ENCODE measurements around the gene OTULIN. TPM values are rescaled to one million over a fixed set of nuclear protein-coding genes. Genes with fewer than 3 reads are reported as not detected.
A peak's percentile ranks its signal among the peaks of the same experiment; 100 is the strongest.

OTULIN gene
- total RNA-seq, 2 donors from 2014 or later = 19.7 to 37.6 TPM

DNA sequence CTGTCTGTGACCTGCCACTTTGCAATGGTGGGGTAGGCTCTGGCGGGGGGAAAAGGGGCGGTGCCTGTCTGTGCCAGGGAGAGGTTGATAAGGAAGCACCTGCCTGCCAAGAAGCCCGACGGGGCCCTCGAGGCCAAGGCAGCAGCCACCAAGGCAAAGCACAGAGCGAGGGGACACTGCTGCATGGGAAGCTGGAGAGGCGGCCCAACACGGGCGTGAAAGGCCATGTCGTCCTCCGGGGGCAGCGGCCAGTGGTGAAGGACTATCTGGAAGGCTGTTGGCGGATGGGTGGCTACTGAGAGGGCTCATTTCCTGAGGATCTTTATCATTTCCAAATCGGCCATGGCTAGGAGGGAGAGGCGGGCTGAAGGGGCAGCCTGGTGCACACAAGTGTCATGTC lies 66.4 kb downstream of the OTULIN start:
- Histone ChIP-seq H3K4me1 (peaks cover 5% of the 10 kb centered on the region), H3K27ac (no peak overlapping the region), H3K9me3 (no peaks in the 10 kb centered on the region), H3K4me3 (no peak overlapping the region), H3K27me3 (no peaks in the 10 kb centered on the region), H3K36me3 (replicated peaks in 1 of 2; ENCODE audit: insufficient read depth in 1 of 2, low read depth in 2 of 2) (no peaks in the 10 kb centered on the region)
- no peak for TF ChIP-seq POLR2A (IDR thresholded peaks at IDR 0.05)
- TF ChIP-seq, protein P1, sequence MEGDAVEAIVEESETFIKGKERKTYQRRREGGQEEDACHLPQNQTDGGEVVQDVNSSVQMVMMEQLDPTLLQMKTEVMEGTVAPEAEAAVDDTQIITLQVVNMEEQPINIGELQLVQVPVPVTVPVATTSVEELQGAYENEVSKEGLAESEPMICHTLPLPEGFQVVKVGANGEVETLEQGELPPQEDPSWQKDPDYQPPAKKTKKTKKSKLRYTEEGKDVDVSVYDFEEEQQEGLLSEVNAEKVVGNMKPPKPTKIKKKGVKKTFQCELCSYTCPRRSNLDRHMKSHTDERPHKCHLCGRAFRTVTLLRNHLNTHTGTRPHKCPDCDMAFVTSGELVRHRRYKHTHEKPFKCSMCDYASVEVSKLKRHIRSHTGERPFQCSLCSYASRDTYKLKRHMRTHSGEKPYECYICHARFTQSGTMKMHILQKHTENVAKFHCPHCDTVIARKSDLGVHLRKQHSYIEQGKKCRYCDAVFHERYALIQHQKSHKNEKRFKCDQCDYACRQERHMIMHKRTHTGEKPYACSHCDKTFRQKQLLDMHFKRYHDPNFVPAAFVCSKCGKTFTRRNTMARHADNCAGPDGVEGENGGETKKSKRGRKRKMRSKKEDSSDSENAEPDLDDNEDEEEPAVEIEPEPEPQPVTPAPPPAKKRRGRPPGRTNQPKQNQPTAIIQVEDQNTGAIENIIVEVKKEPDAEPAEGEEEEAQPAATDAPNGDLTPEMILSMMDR (IDR thresholded peaks at IDR 0.05) = no peak
- no peak for ATAC-seq
- intact Hi-C loops (cut with DNase I) = loop anchor here (5.0 kb wide), 1 partner anchor 271 kb away; no protein-coding TSS in a partner anchor
- 73 to 75% methylated on average over 15 of the region's 15 CpGs for WGBS, 2 donors
- DNase-seq = no peak

GRCh38 chr5:14732991-14733390 lies 68.5 kb downstream of the OTULIN start:
- intact Hi-C loops (cut with DNase I) = loop anchor here (5.0 kb wide), 1 partner anchor 269 kb away; no protein-coding TSS in a partner anchor
- no peaks in the 10 kb centered on the region for H3K4me1 ChIP-seq
- WGBS, 2 donors = 90 to 93% methylated on average over 6 of the region's 6 CpGs
- H3K9me3 ChIP-seq = no peaks in the 10 kb centered on the region
- H3K27me3 ChIP-seq = no peaks in the 10 kb centered on the region
- H3K27ac ChIP-seq = no peak overlapping the region
- no peak overlapping the region for H3K4me3 ChIP-seq
- DNase-seq (no peak), ATAC-seq (no peak)
- no peak for TF ChIP-seq POLR2A (IDR thresholded peaks at IDR 0.05)
- TF ChIP-seq, protein P1 (IDR thresholded peaks at IDR 0.05) = no peak
- H3K36me3 ChIP-seq (replicated peaks in 1 of 2; ENCODE audit: insufficient read depth in 1 of 2, low read depth in 2 of 2) = no peaks in the 10 kb centered on the region

DNA sequence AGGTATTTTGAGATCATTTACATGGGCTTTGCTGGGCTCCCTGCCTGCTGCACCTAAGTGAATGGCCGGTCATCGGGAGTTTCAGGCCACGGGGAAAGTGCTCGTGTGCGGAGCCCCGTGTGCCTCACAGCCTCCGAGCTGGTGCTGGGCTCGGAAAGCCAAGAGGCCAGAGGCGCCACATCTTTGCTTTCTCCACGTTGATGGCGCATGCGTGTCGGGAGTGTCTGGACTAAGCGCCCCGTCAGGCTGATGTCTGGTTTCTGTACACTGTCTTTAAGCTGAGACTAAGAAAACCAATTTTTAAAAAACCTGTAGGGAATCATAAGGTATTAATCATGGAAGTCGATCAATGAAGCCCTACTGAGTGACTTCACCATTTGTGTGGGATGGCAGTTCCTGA lies 69.1 kb downstream of the OTULIN start:
- no peak overlapping the region for H3K4me3 ChIP-seq
- 91 to 94% methylated on average over 16 of the region's 16 CpGs for WGBS, 2 donors
- no peak overlapping the region for H3K27ac ChIP-seq
- TF ChIP-seq POLR2A (IDR thresholded peaks at IDR 0.05) = no peak
- TF ChIP-seq, protein P1 (IDR thresholded peaks at IDR 0.05) = no peak
- ATAC-seq = no peak
- no peaks in the 10 kb centered on the region for H3K4me1 ChIP-seq
- intact Hi-C loops (cut with DNase I) = loop anchor here (5.0 kb wide), 1 partner anchor 269 kb away; no protein-coding TSS in a partner anchor
- H3K36me3 ChIP-seq (replicated peaks in 1 of 2; ENCODE audit: insufficient read depth in 1 of 2, low read depth in 2 of 2) = no peaks in the 10 kb centered on the region
- DNase-seq = no peak
- H3K9me3 ChIP-seq = no peaks in the 10 kb centered on the region
- H3K27me3 ChIP-seq = no peaks in the 10 kb centered on the region

- no peak overlapping the region for H3K4me3 ChIP-seq
- H3K4me1 ChIP-seq = no peaks in the 10 kb centered on the region
- DNase-seq (no peak), ATAC-seq (no peak)
- TF ChIP-seq POLR2A (IDR thresholded peaks at IDR 0.05) = no peak
- TF ChIP-seq, protein P1 (IDR thresholded peaks at IDR 0.05) = no peak
- intact Hi-C loops (cut with DNase I) = loop anchor here (5.0 kb wide), 1 partner anchor 268 kb away; no protein-coding TSS in a partner anchor
- H3K27ac ChIP-seq = no peak overlapping the region
- no peaks in the 10 kb centered on the region for H3K36me3 ChIP-seq (replicated peaks in 1 of 2; ENCODE audit: insufficient read depth in 1 of 2, low read depth in 2 of 2)
- no peaks in the 10 kb centered on the region for H3K9me3 ChIP-seq
- 87 to 93% methylated on average over 13 of the region's 13 CpGs for WGBS, 2 donors
- H3K27me3 ChIP-seq = no peaks in the 10 kb centered on the region
These were observed 69.9 kb downstream of the OTULIN start for GRCh38 chr5:14734396-14734795.

DNA sequence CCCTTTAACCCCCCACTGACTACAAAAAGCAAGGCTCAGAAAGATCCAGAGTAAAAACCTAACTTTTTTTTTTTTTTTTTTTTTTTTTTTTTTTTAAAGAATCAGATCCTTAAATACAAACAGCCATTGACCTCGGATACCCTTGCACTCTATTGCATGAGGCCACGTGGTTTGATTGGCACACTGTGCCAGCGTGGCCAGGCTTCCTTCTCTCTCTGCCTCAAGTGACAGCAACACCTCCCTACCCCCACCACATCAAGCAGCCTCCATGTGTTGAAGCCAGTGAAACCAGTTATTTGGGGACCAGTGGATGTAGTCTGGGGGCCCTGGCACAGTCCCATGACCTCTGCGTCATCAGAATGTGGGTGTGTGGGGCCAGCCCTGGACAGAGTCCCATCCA lies 71.4 kb downstream of the OTULIN start:
- peak; percentile 52 for ATAC-seq
- TF ChIP-seq, protein P1 (IDR thresholded peaks at IDR 0.05) = no peak
- TF ChIP-seq POLR2A (IDR thresholded peaks at IDR 0.05) = no peak
- DNase-seq = peak in 2 of 4 donors; percentile 45 to 48
- Histone ChIP-seq H3K27ac (no peak overlapping the region), H3K27me3 (no peaks in the 10 kb centered on the region), H3K4me3 (no peak overlapping the region), H3K36me3 (replicated peaks in 1 of 2; ENCODE audit: insufficient read depth in 1 of 2, low read depth in 2 of 2) (no peaks in the 10 kb centered on the region), H3K4me1 (no peaks in the 10 kb centered on the region), H3K9me3 (no peaks in the 10 kb centered on the region)
- intact Hi-C loops (cut with DNase I) = no loop called here
- WGBS, 2 donors = 36 to 62% methylated on average over 4 of the region's 4 CpGs
